OCI-LY1 (cell line): ENCODE measurements around the gene GLTP.
A peak's percentile ranks its signal among the peaks of the same experiment; 100 is the strongest.

Experiments
- EZH2 ChIP-seq: fragments of 200-600 bp; sonication (generic), shearing (Covaris generic); IDR thresholded peaks from 2 replicates; pipeline ENCODE4 v1.8.0; 2017; ENCODE audit warnings: borderline replicate concordance, mixed run types, mild to moderate bottlenecking, antibody characterized with exemption, low read length, moderate library complexity, mixed read lengths
- TF ChIP-seq, protein P1 (sequence below): fragments of 200-600 bp; sonication (generic), shearing (Covaris generic); IDR thresholded peaks from 2 replicates; pipeline ENCODE4 v1.5.1; 2017; ENCODE audit warnings: mild to moderate bottlenecking, antibody characterized with exemption, low read length, moderate library complexity, mixed read lengths

DNA sequence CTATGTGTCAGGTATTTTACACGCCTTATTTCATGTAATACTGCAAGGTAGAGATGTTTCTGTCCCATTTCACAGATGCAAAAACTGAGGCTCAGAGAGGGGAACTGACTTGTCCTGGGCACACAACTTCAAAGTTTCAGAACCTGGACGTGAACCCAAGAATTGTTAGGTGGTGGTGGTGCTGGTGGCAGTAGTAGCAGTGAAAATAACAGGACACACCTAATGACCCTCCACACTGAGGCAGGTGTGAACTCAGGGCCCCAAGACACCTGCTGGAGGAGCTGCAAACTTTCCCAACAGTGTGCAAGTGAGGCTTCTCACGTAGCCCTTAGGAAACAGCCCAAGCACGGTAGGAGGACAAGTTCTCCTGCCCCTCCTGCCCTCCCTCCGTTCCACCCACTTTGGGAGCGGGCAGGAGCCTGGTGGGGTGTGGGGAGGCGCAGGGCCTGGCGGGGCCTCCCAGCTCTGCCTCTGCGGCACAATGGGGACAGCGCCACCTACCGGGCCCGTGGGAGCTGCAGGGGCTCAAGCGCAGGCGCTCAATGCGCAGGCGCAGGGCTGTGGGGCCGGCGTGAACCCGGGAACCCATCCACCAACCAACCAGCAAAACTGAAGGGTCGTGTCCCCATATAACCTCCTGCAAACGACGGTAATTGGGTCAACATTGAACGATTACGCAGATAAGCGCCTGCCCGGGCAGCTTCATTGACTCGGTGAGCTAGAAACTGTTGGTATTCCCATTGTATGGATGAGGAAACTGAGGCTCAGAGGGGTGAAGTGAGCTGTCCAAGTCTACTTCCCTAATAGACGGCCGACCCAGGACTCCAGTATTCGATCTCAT, 35.1 kb downstream of the GLTP start:
- TF ChIP-seq, protein P1, sequence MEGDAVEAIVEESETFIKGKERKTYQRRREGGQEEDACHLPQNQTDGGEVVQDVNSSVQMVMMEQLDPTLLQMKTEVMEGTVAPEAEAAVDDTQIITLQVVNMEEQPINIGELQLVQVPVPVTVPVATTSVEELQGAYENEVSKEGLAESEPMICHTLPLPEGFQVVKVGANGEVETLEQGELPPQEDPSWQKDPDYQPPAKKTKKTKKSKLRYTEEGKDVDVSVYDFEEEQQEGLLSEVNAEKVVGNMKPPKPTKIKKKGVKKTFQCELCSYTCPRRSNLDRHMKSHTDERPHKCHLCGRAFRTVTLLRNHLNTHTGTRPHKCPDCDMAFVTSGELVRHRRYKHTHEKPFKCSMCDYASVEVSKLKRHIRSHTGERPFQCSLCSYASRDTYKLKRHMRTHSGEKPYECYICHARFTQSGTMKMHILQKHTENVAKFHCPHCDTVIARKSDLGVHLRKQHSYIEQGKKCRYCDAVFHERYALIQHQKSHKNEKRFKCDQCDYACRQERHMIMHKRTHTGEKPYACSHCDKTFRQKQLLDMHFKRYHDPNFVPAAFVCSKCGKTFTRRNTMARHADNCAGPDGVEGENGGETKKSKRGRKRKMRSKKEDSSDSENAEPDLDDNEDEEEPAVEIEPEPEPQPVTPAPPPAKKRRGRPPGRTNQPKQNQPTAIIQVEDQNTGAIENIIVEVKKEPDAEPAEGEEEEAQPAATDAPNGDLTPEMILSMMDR: peak; percentile 87
- no peak for TF ChIP-seq EZH2
